Upper lobe of right lung (tissue), 1 donor: ENCODE measurements around the gene ACLY. TPM values are rescaled to one million over a fixed set of nuclear protein-coding genes. Genes with fewer than 3 reads are reported as not detected.
"Not testable (repeated sequence)": the region's sequence is repeated elsewhere in the genome, so short reads cannot be mapped to it uniquely, and the experiment has no call there.

Experiments used
- ATAC-seq: fragments of 200-7000 bp; cut with Tn5 transposase; one replicate; pipeline ENCODE4 v1.9.1; 2020; ENCODE audit warnings: mild to moderate bottlenecking, moderate library complexity
- DNase-seq: peaks from one replicate; pipeline ENCODE4 v3.0.0-alpha.2; 2020
- H3K27ac ChIP-seq: fragments of 200-600 bp; one replicate; pipeline ENCODE4 v1.8.0; 2022
- H3K27me3 ChIP-seq: fragments of 200-600 bp; one replicate; pipeline ENCODE4 v1.8.0; 2022; ENCODE audit warnings: mild to moderate bottlenecking
- H3K36me3 ChIP-seq: fragments of 200-600 bp; one replicate; pipeline ENCODE4 v1.8.0; 2022
- H3K4me1 ChIP-seq: fragments of 200-600 bp; one replicate; pipeline ENCODE4 v1.8.0; 2022
- H3K4me3 ChIP-seq: fragments of 200-600 bp; one replicate; pipeline ENCODE4 v1.8.0; 2022; ENCODE audit warnings: mild to moderate bottlenecking
- H3K9me3 ChIP-seq: fragments of 200-600 bp; one replicate; pipeline ENCODE4 v1.8.0; 2022
- CTCF ChIP-seq: fragments of 200-600 bp; IDR thresholded peaks from one replicate; pipeline ENCODE4 v1.8.0; 2022; ENCODE audit warnings: antibody characterized with exemption
- intact Hi-C: fragments of 100-400 bp; cut with DNase I; formaldehyde crosslinking; loops from one replicate; pipeline ENCODE4 v1.11.0; 2022
- total RNA-seq: library from RNA; stranded (reverse); fragmentation: NEBNext Ultra II Directional; extraction: Animal tissue kit (Norgen Biotek cat#: 25700); gene quantifications from one replicate; pipeline ENCODE4 v1.2.1, GENCODE V29; 2021
- donor health status: DM: no; HTN: yes; CAD: no; lungs with severe emphysema.

Gene ACLY
- total RNA-seq, 1 donor from 2014 or later: 112 TPM

DNA sequence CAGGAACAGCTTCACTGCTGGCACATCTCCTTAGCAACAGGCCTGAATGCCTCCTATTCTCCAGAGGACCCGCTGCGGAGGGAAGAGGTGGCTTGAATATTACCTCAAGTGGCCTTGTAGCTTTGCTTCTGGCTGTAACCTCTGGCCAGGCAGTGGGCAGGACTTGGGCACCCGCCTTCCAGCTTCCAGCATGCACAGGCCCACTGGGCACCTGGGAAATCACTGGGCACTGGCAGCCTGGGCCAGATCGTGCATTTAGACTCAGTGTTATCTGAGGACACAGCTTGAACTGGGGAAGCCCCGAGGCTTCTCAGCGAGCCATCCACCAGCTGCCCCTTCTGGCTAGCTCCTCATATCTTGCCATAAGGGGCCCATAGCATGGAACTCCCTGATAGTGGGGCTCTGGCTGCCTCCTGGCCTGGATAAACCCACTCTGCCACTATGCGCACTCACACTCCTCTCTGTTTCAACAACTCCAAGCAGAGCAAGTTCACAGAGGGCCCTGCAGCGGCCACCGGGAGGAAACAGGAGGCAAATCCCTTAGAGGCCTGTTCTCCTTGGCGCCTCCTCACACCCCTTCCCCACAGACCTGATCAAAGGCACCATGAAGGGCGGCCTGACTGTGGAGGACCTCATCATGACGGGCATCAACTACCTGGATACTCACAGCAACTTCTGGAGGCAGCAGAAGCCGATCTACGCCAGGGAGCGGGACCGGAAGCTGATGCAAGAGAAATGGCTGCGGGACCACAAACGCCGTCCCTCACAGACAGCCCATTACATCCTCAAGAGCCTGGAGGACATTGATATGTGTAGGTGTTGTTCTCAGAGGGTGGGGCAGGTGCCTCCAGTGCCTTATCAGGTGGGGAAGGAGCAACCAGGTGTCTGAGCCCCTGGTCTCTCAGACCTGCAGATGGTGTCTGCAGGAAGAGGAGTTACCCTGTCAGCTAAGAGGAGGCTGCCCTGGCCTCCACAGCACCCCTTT is 19.5 kb upstream of the ACLY start:
- Histone ChIP-seq H3K27me3 (no peaks in the 10 kb centered on the region), H3K4me3 (no peak overlapping the region), H3K4me1 (peaks cover under 1% of the 10 kb centered on the region), H3K9me3 (no peaks in the 10 kb centered on the region), H3K27ac (no peak overlapping the region), H3K36me3 (no peaks in the 10 kb centered on the region)
- ATAC-seq: no peak
- intact Hi-C loops: no loop called here
- no peak for TF ChIP-seq CTCF
- DNase-seq: no peak

DNA sequence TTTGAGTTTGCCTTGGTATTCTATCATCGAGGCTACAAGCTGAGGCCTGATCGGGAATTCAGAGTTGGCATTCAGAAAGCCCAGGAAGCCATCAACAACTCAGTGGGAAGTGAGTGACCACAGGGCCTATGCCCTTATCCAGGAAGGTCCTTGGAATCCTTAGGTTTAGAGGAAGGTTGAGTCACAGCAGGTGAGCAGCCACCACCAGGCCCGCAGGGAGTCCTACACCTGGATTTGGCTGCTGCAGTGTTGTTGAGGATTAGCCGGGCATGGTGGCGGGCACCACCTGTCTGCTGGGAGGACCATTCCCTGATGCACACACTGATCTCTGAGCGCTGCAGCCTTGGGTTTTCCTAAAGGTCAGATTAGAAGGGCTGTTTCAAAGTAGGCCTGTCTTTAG is 16.9 kb upstream of the ACLY start:
- H3K4me3 ChIP-seq: no peak overlapping the region
- H3K27me3 ChIP-seq: no peaks in the 10 kb centered on the region
- ATAC-seq (no peak), DNase-seq (no peak)
- H3K9me3 ChIP-seq: no peaks in the 10 kb centered on the region
- intact Hi-C loops: no loop called here
- H3K27ac ChIP-seq: no peak overlapping the region
- no peak for TF ChIP-seq CTCF
- H3K4me1 ChIP-seq: no peaks in the 10 kb centered on the region
- H3K36me3 ChIP-seq: no peaks in the 10 kb centered on the region

DNA sequence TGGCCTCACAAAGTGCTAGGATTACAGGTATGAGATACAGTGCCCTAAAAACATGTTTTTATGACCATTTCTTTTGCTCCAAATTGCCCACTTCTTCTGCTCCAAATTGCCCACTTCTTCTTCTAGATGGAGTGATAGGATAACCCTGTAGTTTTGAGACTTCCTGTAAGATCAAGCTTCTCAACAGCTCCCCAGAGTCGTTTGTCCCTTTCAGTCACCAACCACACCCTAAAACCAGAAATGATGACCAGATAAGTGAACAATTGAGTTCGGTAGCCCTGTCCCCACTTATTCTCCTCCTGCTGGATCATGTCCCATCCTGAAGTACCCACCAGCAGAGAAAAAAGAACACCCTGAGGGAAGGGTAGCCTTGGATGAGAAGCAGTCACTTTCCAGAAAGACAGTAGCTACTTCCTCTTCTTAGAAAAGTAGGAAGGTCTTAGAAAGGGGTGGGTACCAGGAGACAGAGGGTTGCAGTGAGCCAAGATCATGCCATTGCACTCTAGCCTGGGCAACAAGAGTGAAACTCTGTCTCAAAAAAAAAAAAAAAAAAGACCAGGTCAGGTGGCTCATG is 14.2 kb upstream of the ACLY start:
- no peak overlapping the region for H3K4me3 ChIP-seq
- no peaks in the 10 kb centered on the region for H3K9me3 ChIP-seq
- intact Hi-C loops: no loop called here
- no peak overlapping the region for H3K27ac ChIP-seq
- H3K4me1 ChIP-seq: peaks cover 9% of the 10 kb centered on the region
- H3K36me3 ChIP-seq: no peaks in the 10 kb centered on the region
- peak; percentile 42 for ATAC-seq
- no peak for DNase-seq
- no peaks in the 10 kb centered on the region for H3K27me3 ChIP-seq
- no peak for TF ChIP-seq CTCF

DNA sequence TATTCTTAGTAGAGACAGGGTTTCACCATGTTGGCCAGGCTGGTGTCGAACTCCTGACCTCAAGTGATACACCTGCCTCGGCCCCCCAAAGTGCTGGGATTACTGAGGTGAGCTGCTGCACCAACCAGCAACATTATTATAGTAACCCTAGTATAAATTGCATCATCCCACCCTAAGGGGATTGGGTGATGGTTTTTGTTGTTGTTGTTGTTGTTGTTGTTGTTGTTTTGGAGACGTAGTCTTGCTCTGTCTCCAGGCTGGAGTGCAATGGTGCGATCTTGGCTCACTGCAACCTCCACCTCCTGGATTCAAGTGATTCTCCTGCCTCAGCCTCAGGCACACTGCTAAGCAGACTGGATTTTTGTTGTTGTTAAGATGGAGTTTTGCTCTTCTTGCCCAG is 13.0 kb upstream of the ACLY start:
- DNase-seq, ATAC-seq, H3K4me1 ChIP-seq, intact Hi-C loops, H3K27ac ChIP-seq, H3K9me3 ChIP-seq, H3K36me3 ChIP-seq, H3K27me3 ChIP-seq, H3K4me3 ChIP-seq: not testable (repeated sequence)

- H3K9me3 ChIP-seq, H3K36me3 ChIP-seq, ATAC-seq, H3K27me3 ChIP-seq, DNase-seq, intact Hi-C loops, H3K4me1 ChIP-seq: not testable (repeated sequence)
- peak overlapping the region; percentile 84 for H3K27ac ChIP-seq
- H3K4me3 ChIP-seq: peak overlapping the region; percentile 71
These were observed 12.0 kb upstream of the ACLY start for GRCh38 chr17:41930833-41931156.

- intact Hi-C loops: no loop called here
- peaks cover 9% of the 10 kb centered on the region for H3K4me1 ChIP-seq
- peak; percentile 50 for TF ChIP-seq CTCF
- DNase-seq (peak; percentile 99), ATAC-seq (peak; percentile 99)
- H3K36me3 ChIP-seq: no peaks in the 10 kb centered on the region
- no peaks in the 10 kb centered on the region for H3K9me3 ChIP-seq
- no peaks in the 10 kb centered on the region for H3K27me3 ChIP-seq
- peak within 1 kb of the TSS; percentile 71 for H3K4me3 ChIP-seq
- H3K27ac ChIP-seq: peak within 1 kb of the TSS; percentile 84
These were observed 11.5 kb upstream of the ACLY start, which contains the start of gene ODAD4 for GRCh38 chr17:41930009-41930832. ODAD4 (plus strand) TSS chr17:41930617; CDS start chr17:41930724, 107 bp downstream.
